PC-9 (cell line): ENCODE data around the gene CHP1. TPM values are rescaled to one million over a fixed set of nuclear protein-coding genes. Genes with fewer than 3 reads are reported as not detected.
A peak's percentile ranks its signal among the peaks of the same experiment; 100 is the strongest.

Experiments
- BruUV-seq: library from RNA; stranded (reverse); fragments of 400-500 nt; replicated peaks from 2 replicates; lab custom pipeline; 2021; lab: Mats Ljungman, UMichigan
- CTCF ChIA-PET: fragments of 300-600 bp; sonication (Branson Sonifier 250); formaldehyde crosslinking; loops from one replicate; lab custom pipeline; 2022; ENCODE audit warnings: antibody characterized with exemption; lab: Charles Lee
- POLR2A ChIA-PET: fragments of 300-600 bp; sonication (Branson Sonifier 250); formaldehyde crosslinking; loops from one replicate; lab custom pipeline; 2022; ENCODE audit warnings: antibody characterized with exemption; ENCODE audit not compliant: unreplicated experiment; lab: Charles Lee
- DNase-seq, 2 experiments: peaks; one replicate each; pipeline versions ENCODE4 v3.0.0 to v3.0.0-alpha.2; 2015 to 2022; ENCODE audit warnings: mixed read lengths in 1 of 2
- H2AFZ ChIP-seq: fragments of 200-600 bp; sonication (generic); 2 replicates; pipeline ENCODE4 v1.8.1; 2017; ENCODE audit warnings: antibody characterized with exemption
- H3F3A ChIP-seq: fragments of 200-600 bp; sonication (generic); 2 replicates; pipeline ENCODE4 v1.8.1; 2017; ENCODE audit warnings: antibody characterized with exemption, mild to moderate bottlenecking, low read depth; ENCODE audit not compliant: insufficient read depth
- H3K27ac ChIP-seq: fragments of 200-600 bp; sonication (generic); 2 replicates; pipeline ENCODE4 v1.6.1; 2016; ENCODE audit warnings: mixed run types
- H3K27me3 ChIP-seq: fragments of 200-600 bp; sonication (generic); 2 replicates; pipeline ENCODE4 v1.6.1; 2016; ENCODE audit warnings: low read depth, mixed run types; ENCODE audit not compliant: insufficient read depth
- H3K36me3 ChIP-seq: fragments of 200-600 bp; sonication (generic); 2 replicates; pipeline ENCODE4 v1.6.1; 2016; ENCODE audit warnings: low read depth, mixed run types
- H3K4me1 ChIP-seq: fragments of 200-600 bp; sonication (generic); replicated peaks from 2 replicates; pipeline ENCODE4 v1.6.1; 2016; ENCODE audit warnings: mixed run types; ENCODE audit not compliant: insufficient read depth
- H3K4me2 ChIP-seq: fragments of 200-600 bp; sonication (generic); 2 replicates; pipeline ENCODE4 v1.6.1; 2017; ENCODE audit warnings: mixed run types
- H3K4me3 ChIP-seq: fragments of 200-600 bp; sonication (generic); 2 replicates; pipeline ENCODE4 v1.6.1; 2016; ENCODE audit warnings: mixed run types
- H3K79me2 ChIP-seq: fragments of 200-600 bp; sonication (generic); 2 replicates; pipeline ENCODE4 v1.6.1; 2017; ENCODE audit warnings: low read depth, mixed run types
- H3K9me2 ChIP-seq: fragments of 200-600 bp; sonication (generic); 2 replicates; pipeline ENCODE4 v1.8.1; 2017; ENCODE audit warnings: mild to moderate bottlenecking; ENCODE audit not compliant: insufficient read depth
- H3K9me3 ChIP-seq: fragments of 200-600 bp; sonication (generic); 2 replicates; pipeline ENCODE4 v1.8.1; 2016; ENCODE audit warnings: low read depth; ENCODE audit not compliant: insufficient read depth
- H4K20me1 ChIP-seq: fragments of 200-600 bp; sonication (generic); 2 replicates; pipeline ENCODE4 v1.8.1; 2017; ENCODE audit not compliant: insufficient read depth
- EZH2 ChIP-seq: fragments of 200-600 bp; sonication (generic); IDR thresholded peaks from 2 replicates; pipeline ENCODE4 v1.8.0; 2017; ENCODE audit warnings: antibody characterized with exemption, low read depth
- intact Hi-C: fragments of 100-400 bp; cut with micrococcal nuclease; formaldehyde crosslinking; loops from one replicate; pipeline ENCODE4 v1.10.0; 2022; ENCODE audit not compliant: unreplicated experiment
- total RNA-seq: library from RNA; stranded (reverse); gene quantifications from 2 replicates; pipeline ENCODE4 v1.2.3, GENCODE V29; 2021
- TF ChIP-seq, protein P1 (sequence below): fragments of 200-600 bp; sonication (generic); conservative IDR thresholded peaks from 2 replicates; pipeline ENCODE4 v1.6.1; 2017; ENCODE audit warnings: mixed run types, antibody characterized with exemption, mild to moderate bottlenecking, moderate library complexity

CHP1 gene
- total RNA-seq, 1 experiment from 2014 or later, result 199 TPM

DNA sequence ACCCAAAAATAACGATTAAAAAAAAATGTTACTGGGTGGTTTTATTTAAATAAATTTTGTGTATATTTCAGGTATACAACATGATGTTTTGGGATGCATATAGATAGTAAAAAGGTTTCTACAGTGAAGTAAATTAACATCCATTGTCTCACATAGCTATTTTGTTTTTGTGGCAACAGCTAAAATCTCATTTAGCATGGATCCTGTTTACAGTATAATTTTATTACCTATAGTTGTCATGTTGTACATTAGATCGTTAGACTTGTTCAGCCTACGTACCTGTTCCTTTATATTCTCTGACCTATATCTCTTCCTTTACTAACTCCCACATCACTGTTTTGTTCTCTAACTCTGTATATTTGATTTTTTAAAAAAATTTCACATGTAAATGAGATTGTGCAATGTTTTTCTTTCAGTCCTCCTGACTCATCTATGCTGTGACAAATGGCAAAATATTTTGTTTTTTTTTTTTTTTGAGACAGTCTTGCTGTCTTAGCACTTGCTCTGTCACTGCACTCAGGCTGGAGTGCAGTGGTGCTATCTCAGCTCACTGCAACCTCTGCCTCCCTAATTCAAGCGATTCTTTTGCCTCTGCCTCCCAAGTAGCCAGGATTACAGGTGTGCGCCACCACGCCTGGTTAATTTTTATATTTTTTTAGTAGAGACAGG is 55.7 kb downstream of the CHP1 start:
- H2AFZ ChIP-seq, result no peak overlapping the region
- H3K27ac ChIP-seq, result no peak overlapping the region
- no peak overlapping the region for H3K4me2 ChIP-seq
- DNase-seq, result peak in 1 of 2 experiments; percentile 63
- TF ChIP-seq, protein P1, sequence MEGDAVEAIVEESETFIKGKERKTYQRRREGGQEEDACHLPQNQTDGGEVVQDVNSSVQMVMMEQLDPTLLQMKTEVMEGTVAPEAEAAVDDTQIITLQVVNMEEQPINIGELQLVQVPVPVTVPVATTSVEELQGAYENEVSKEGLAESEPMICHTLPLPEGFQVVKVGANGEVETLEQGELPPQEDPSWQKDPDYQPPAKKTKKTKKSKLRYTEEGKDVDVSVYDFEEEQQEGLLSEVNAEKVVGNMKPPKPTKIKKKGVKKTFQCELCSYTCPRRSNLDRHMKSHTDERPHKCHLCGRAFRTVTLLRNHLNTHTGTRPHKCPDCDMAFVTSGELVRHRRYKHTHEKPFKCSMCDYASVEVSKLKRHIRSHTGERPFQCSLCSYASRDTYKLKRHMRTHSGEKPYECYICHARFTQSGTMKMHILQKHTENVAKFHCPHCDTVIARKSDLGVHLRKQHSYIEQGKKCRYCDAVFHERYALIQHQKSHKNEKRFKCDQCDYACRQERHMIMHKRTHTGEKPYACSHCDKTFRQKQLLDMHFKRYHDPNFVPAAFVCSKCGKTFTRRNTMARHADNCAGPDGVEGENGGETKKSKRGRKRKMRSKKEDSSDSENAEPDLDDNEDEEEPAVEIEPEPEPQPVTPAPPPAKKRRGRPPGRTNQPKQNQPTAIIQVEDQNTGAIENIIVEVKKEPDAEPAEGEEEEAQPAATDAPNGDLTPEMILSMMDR, result no peak
- no peak for TF ChIP-seq EZH2
- POLR2A ChIA-PET, result no interaction called here
- H3K9me2 ChIP-seq, result no peaks in the 10 kb centered on the region
- peaks cover 27% of the 10 kb centered on the region for H3K36me3 ChIP-seq
- no peaks in the 10 kb centered on the region for H4K20me1 ChIP-seq
- H3K27me3 ChIP-seq, result no peaks in the 10 kb centered on the region
- intact Hi-C loops, result no loop called here
- no peak overlapping the region for H3K4me3 ChIP-seq
- CTCF ChIA-PET, result interaction anchor here (0.6 kb wide), 1 partner anchor 102 kb away, joined by 8 read pairs; no protein-coding TSS in a partner anchor
- H3K79me2 ChIP-seq, result peaks cover 46% of the 10 kb centered on the region
- H3F3A ChIP-seq, result peaks cover 15% of the 10 kb centered on the region; the same call in 1 of the 2 replicates
- peaks cover 21% of the 10 kb centered on the region for H3K4me1 ChIP-seq
- BruUV-seq, result no TSS peak
- no peaks in the 10 kb centered on the region for H3K9me3 ChIP-seq

DNA sequence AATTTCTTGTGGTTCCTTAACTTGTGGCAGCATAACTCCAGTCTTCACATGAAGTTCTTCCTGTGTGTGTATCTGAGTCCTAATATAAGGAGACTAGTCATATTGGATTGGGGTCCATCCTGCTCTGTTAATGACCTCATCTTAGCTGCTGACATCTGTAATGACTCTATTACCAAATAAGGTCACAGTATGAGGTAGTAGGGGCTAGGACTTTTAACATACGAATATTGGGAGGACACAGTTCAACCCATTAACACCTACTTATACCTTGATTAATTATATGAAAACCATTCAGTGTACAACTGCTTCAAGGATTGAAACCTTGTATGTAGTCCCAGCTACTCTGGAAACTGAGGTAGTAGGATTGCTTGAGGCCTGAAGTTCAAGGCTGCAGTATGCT is 57.4 kb downstream of the CHP1 start:
- Histone ChIP-seq H3K27ac (no peak overlapping the region), H3K4me2 (no peak overlapping the region), H3K4me1 (peaks cover 13% of the 10 kb centered on the region), H3K9me2 (no peaks in the 10 kb centered on the region), H3F3A (0 out of 2 replicates have a peak, but pooled peaks cover 8% of the 10 kb centered on the region), H3K36me3 (peaks cover 27% of the 10 kb centered on the region), H2AFZ (no peak overlapping the region), H3K79me2 (peaks cover 46% of the 10 kb centered on the region), H3K9me3 (no peaks in the 10 kb centered on the region), H3K27me3 (no peaks in the 10 kb centered on the region), H4K20me1 (no peaks in the 10 kb centered on the region), H3K4me3 (no peak overlapping the region)
- ChIA-PET CTCF (no interaction called here), POLR2A (interaction anchor here (0.7 kb wide), 1 partner anchor 57 kb away, joined by 4 read pairs; the partner anchor contains the start of gene CHP1)
- no peak for DNase-seq
- intact Hi-C loops, result no loop called here
- TF ChIP-seq, protein P1, result no peak
- no peak for TF ChIP-seq EZH2
- no TSS peak for BruUV-seq

DNA sequence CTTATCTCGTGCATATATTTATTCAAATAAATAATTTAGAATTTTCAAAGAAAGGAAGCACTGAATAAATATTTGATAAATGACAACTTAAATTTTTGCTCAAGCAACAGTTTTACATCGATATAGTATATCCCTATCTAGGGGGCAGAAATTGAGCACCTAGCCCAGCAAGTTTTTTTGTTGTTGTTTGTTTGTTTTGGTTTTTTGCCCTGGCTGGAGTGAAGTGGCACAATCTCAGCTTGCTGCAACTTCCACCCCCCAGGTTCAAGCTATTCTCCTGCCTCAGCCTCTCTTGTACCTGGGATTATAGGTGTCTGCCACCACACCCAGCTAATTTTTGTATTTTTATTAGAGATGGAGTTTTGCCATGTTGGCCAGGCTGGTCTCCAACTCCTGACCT is 58.9 kb downstream of the CHP1 start:
- DNase-seq, result no peak
- no peaks in the 10 kb centered on the region for H3K27me3 ChIP-seq
- no peak overlapping the region for H3K4me3 ChIP-seq
- H3K4me2 ChIP-seq, result no peak overlapping the region
- no peak for TF ChIP-seq EZH2
- TF ChIP-seq, protein P1, result no peak
- 0 out of 2 replicates have a peak, but pooled peaks cover under 1% of the 10 kb centered on the region for H3F3A ChIP-seq
- H3K79me2 ChIP-seq, result peaks cover 35% of the 10 kb centered on the region
- H4K20me1 ChIP-seq, result no peaks in the 10 kb centered on the region
- no peaks in the 10 kb centered on the region for H3K9me3 ChIP-seq
- POLR2A ChIA-PET, result no interaction called here
- peaks cover 12% of the 10 kb centered on the region; the same call in 1 of the 2 replicates for H3K4me1 ChIP-seq
- BruUV-seq, result no TSS peak
- CTCF ChIA-PET, result no interaction called here
- H3K9me2 ChIP-seq, result no peaks in the 10 kb centered on the region
- intact Hi-C loops, result no loop called here
- peaks cover 27% of the 10 kb centered on the region for H3K36me3 ChIP-seq
- H2AFZ ChIP-seq, result no peak overlapping the region
- H3K27ac ChIP-seq, result no peak overlapping the region
